NCI-H345 treated with DMSO at 0.1 percent for 48 hours (cell line): ENCODE measurements around the gene NFASC.

Experiments
- DNase-seq: peaks from one replicate; lab custom pipeline; 2025; ENCODE audit not compliant: unreplicated experiment; lab: John Stamatoyannopoulos, UW

Gene NFASC

DNA sequence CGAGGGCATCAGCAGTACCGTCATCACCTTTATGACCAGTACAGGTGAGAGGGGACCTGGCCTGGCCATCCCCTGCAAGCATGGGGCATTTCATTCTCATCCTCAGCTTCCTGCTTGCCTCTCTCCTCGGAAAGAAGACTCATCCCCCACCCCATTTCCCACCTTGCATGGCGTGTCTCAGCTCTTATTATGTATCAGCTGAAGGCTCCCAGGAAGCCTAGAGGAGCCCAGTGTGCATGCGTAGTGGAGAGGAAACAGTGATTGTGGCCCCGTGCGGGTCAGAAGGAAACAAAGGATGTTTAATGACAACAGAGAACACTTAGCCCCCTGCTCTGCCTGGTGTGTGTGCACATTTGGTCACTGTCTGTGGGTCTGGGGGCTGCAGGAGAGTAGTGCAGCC, 132.0 kb downstream of the NFASC start:
- no peak for DNase-seq

DNA sequence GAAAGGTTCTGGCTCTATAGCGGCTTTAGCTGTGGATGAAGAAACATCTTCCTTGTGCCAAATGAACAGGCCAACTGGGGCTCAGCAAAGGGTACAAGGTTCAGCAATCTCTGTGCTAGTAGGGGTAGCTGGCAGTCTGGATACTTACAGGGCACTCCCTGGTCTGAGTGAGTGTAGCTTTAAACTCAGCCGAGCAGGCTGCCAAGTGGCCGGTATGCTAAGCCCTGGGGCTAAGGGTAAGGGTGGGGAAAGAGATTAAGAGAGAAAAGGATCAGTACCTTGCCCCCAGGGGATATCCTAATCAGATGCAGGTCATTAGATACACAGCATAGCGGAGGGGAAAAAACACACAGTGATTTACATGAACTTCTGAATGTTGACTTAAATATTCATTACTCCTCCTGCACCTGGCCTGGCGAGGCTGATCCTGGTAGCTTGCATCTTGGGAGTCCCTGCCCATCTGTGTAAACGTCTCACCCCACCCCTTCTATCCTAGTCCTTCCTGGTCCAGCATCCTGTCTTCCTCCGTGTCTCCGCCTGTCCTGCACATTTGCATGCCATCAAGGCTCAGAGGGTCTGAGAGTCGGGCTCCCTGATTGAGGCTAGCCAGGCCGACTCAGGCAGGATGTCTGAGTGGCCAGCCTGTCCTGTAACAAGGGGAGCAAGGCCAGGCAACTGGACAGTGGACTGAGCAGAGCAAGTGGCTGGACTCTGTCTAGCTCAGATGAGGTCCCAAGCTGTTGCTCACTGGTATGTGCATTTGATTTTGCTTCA, 132.9 kb downstream of the NFASC start:
- DNase-seq = no peak

DNA sequence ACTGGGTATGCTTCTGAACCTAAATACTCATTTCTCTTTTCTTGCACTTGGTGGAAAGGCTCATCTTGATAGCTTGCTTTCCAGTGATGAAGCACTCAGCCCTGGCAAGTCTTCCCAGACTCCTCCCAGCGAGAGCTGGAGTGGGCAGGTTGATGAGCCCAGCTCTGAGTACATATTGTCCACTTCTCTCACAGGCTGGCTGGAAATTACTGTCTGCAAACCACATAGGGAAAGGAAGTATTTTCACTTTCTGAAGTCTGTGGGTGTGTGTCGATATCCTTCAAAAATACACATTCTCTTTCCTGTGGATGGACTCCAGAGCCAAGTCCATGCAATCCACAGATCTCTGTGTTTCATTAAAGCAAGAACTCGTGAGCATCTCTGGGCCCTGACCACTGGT, 133.7 kb downstream of the NFASC start:
- DNase-seq = no peak

DNA sequence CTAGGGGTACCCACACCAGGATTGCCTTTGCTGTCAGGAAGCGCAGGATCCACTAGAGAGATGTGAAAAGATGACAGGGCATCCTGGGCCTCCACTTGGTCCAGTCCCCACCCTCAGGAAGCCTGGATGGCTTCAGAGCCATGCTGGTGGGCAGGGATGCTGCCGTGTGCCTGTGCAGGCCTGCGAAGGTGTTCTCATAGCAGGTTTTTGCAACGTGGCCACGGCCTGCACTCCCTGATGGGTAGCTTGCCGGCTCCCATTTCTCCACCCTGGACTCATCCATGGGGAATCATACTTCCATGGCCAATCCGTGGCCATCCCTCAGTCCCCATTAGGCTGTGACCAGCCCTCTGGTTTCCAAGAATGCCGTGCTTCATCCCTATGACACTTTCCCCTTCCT, 138.2 kb downstream of the NFASC start:
- DNase-seq = no peak

DNA sequence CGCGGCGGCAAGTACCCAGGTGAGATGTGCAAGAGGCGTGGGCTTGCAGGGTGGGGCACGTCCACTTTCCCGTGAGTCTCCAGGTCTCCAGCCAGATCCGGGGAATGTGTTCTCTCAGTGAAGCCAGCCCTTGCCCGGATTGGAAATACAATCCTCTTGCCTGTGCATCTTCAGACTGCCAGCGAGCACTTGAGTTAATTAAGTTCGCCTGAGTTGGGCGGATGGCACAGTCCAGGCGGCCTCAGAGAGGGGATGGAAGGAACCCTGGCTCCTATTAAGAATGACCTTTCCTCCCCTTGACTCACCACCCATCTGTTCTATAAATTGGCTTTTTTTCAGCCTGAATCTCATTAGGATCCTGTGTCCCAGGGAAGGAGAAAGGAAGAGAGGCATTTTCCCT, 139.0 kb downstream of the NFASC start:
- DNase-seq = no peak

DNA sequence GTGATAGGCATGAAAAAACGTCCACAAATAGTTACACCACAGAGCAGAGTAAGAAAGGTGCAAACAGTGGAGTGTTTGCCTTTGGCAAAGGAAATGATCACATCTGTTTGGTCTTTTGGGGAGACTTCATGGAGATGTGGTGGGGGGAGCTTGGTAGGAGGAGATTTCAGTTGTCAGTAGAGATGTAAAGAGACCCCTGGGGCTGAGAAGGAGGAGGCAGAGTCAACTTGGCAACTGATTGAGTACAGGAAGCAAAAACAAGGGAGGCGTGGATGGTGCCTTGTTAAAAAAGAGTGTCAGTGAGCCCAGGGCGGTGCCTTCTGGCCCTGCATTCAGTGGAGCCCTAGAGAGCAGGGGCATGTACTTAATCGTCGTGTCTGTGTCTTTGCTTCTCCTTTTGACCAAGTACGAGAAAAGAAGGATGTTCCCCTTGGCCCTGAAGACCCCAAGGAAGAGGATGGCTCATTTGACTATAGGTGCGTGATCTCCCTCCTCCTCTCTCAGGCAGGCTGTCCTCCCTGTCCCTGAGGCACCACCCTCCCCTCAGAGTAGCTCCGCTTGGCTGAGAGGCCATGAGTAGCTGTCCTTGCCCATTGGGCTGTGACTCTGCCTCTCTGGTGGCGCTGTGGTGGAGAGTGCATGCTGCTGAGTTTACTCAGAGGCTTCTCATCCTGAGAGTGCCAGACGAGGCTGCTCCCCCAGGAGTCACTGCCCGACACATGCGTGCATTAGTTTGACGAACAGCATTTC, 141.9 kb downstream of the NFASC start:
- no peak for DNase-seq

DNA sequence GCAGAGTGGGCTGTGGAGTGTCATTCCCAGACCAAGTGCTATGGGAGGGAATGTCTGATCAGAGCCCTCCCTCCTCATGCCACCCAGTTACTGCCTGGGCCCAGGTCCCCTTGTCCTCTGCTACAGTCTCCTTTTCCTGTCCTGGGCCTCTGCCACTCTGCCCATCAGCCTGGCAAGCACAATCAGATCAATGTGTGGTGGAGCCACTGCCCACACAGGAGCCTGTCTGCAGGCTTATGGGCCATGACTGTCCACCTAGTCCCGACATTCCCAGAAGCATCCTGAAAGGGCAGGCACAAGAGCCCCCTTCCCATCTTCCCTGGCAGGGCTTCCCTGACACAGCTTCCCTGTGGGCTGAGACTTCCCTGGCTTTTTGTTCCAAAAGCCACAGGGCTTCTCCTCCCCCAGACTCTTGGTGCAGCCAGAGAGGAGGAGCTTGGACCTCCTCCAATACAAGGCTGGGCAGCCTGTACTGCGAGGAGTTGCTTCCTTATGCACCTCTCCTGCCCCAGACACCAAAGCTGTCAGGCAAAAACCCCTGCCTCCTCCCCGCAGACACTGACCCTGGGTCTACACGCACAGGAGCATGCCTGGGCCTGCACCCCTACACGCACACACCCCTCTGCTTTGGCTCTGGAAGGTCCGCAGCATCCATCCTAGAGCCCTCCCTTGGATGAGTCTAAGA, 143.2 kb downstream of the NFASC start:
- DNase-seq = peak; percentile 26

DNA sequence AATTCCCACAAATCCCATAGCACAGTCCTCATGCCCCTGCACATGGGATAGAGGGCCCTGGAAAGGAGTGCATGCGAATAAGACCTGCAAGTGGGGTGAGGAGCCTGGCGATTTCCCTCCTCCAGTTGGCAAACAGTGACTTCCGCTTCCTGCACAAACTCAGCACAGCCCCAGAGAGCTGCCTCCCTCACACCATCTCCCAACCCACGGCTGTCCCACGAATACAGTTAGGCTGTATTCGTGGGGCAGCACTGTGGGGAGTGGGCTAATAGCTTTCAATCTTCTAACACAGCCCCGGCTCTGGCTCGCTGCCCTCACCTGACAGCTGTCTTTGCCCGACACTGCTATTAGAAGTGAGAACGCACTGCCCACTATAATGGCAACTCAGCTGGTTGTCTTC, 144.1 kb downstream of the NFASC start:
- no peak for DNase-seq

DNA sequence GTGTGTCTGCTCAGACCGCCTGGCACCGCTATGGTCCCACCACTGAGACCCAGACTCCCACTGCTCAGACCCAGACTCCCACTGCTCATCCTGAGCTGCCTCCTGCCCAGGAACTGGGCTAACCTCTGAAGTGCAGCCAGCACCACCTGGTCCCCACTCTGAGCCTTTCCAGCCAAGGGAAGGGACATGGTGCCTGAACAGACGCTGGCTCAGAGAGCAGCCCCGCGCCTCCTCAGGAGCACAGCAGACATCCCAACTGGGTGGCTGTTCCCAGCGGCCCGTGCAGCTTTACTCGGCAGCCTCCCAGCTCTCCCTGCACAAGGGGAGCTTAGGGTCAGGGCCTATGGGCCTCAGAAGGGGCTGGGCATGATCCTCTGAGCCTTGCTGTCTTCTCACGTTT, 144.6 kb downstream of the NFASC start:
- DNase-seq = no peak

DNA sequence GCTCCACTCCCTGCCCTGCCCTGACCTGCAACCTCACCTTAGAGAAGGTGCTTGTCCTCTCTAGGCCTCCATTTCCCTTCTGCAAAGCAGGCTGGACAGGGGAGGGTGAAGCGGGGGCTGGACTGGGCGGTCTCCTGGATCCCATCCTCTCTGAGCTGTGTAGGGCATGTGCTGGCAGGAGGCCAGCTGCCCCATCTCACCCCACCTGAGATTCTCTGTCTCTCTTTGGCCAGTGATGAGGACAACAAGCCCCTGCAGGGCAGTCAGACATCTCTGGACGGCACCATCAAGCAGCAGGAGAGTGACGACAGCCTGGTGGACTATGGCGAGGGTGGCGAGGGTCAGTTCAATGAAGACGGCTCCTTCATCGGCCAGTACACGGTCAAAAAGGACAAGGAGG, 145.4 kb downstream of the NFASC start:
- no peak for DNase-seq

DNA sequence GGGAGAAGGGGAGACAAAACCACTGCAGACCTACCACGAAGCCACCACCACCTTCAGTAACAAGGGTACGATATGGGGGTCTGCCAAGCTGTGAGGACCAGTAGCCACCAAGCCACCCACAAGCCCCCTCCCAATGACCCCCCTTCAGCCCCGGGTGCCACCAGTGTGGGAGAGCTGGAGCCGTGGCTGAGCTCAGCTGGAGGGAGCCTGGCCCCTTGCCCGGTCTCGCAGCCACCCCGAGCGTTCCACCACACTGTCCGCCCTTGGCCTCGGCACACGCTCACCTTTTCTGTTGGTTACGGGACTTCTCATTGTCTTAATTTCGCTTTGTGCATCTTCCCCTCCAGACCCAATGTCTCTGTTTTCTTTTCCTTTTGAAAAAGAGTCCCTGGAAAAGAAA, 145.9 kb downstream of the NFASC start:
- no peak for DNase-seq

DNA sequence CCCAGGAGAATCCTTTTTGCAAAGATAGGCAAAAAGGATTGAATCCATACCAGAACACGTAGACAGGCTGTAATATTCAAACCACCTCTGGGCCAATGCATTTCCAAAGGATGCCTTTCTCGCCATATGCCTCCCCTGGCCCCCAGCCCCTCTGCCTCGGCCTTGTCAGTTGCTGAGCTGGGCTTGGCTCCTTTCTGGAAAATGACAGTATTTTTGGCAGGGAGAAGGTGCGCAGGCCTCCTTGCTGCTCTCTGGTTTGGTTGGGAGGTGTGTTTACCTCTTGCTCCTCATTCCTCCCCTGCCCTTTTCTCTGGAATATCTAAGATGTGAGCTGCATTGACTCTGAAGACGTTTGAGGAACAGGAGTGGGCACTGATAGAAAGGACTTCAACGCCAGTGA, 146.3 kb downstream of the NFASC start:
- no peak for DNase-seq

DNA sequence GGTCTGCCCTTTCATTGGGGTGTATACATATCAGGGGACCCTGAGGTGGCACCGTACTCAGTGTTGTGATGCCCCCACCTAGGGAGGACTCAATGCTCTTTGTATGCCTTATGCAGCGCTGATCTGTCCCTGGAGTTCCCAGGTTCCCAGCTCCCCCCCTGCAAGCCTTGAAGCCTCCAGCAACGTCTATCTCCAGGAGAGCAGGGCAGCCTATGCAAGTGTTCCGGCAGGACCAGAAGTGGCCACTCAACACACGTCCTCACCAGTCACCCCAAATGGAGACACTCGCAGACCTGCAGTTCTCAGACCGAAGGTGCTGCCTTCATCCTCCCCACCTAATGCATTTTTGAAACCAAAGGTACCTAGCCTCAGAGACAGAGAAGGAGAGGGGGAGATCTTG, 147.1 kb downstream of the NFASC start:
- no peak for DNase-seq

DNA sequence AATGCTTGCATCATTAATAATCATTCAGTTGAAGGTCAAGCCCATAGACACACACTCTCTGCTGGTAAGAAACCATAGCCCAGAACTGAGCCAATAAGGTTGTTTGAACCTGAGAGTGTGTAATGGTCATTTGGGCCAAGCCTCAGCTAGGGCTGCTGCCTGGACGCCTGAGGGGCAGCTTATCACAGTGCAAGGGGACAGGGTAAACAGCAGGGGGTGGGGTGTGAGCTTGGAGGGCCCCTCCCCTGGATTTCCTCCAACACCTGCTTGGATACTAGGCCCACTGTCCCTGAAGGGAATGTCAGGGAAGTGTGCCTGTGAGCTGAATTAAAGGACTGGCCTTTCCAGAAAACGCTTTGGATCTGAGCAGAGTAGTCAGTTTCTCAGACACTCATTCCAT, 147.7 kb downstream of the NFASC start:
- no peak for DNase-seq

DNA sequence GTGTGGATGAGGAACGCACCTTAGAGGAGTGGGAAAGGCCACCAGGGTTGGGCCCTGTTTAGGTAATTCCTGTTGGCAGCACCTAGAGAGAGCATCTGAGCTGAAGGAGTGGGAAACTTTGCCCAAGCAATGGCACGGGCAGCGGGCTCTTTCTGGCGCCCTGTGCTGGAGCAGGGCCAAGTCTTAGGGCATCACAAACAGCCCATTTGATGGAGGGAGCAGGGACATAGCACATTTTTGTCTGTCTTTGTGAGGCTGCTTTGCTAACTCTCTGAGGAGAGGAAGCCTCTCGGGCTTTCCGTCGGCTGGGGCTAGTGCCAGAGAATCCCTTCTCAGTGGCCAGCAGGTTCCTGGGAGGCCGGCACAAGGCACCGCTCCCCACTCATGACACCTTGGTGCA, 149.8 kb downstream of the NFASC start:
- DNase-seq = no peak

DNA sequence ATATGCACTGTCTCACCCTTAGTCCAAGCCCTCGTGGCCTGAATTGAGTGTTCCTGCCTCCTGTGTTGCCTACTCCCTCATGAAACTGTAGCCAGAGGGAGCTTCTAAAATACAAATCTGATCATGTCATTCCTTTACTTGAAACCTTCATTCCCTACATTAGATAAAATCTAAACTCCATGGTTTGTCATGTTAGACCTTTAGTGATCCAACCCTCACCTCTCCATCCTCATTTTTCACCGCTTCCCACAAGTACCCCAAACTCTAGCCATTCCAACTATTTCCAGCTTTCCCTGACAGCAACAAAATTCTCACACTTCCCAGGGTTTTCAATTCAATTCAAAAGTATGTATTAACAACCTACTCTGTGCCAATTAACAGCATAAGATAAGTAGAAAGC, 154.0 kb downstream of the NFASC start:
- no peak for DNase-seq

DNA sequence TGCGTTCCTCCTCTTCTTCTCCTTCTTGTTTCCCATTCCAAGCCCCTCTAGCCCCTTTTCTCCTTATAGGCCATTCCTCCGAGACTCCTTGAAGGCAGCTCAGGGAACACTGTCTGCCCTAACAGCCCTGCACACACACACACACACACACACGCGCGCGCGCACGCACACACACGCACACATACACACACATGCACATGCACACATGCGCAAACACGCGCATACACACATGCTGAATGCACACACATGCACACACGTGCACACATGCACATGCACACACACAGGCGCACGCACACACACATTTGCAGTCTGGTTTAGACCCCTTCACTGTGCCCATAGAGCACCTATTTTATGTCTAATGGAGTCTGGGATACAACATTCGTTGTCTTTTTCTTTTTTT, 154.6 kb downstream of the NFASC start:
- no peak for DNase-seq

DNA sequence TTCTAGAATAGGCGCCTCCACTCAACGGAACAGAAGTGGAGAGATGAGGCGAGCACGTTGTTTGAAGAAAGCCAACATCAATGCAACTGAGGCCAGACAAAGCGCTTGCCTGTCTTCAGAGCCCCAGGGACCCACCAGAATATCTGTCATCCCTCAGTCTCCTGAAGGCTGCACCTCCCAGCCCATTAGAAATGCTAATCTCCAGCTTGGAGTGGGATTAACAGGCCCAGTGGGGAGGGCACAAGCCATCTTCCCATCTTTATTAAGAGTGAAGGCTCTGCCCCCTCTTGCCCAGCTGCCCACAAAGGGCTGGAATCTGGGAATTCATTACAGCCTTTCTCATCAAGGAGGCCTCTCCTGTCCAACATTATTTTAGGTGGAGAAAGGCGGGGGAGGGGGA, 155.5 kb downstream of the NFASC start:
- no peak for DNase-seq

DNA sequence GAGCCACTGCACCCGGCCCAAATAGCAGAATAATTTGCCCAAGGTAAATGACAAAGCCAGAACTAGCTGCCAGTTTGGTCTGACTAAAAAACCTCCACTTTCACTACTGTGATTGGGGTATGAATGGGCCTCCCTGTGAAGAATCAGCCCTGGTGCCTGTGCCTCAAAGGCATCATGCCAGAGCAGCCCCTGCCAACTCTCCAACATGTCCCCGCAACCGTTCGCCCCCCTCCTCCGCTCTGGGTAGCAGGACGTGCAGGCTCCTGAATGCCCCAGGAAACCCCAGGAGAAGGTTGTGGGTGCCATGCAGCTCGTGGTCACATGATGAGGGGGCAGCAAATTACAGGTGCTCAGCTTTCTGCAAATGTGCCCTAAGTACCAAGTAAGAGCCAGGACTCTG, 157.7 kb downstream of the NFASC start:
- no peak for DNase-seq

DNA sequence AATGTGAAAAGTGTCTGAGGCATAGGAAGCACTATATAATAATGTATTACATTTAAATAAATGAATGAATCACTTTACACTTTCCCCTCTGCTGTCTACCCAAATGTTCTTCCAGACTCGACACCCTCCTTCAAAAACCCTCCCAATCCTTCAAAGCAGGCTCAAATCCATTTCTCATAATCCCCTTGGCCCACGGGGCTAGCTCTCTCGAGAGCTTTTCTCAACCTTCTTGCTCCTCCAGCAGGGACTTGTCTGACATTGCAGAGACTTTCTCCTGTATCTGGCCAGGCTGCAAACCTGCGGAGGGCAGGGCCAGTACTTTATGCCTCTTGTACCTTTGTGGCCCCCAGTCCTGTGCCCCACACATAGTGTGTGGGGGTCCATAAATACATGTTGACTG, 158.3 kb downstream of the NFASC start:
- DNase-seq = no peak

DNA sequence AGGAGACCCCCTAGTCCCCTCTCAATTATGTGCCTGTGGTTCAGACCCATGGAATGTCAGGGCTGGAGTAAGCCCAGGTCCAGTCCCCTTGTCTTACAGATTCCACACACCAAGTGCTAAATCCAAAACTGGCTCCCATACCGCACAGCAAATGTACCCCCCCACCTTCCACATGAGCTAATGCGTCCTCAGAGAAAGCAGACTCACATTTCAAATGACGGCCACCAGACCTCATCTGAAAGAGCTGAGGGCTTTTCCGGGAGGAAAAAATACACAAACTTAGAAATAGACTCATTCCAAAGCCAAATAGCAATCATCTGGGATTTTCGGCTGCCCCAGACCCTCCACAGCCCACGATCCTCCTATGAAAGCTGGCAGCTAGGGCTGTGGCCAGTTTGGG, 159.6 kb downstream of the NFASC start:
- no peak for DNase-seq

DNA sequence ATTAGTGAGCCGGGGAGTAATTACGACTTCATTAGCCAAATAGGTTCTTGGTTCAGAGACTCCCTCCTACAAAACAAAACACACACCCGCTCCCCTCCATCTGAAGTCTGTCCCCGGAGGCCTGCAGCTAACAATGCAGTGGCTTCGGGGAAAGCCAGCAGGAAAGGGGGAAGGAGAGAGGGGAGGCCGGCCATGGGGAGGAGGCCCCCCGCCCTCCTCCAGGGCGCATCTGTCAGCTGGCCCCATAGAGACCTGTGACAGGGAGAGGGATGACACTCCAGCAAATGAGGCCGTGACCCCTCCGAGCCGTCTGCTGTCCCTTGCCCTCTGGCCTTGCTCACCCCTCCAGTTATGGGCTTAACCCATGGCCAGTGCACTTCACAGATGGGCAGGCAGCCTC, 160.2 kb downstream of the NFASC start:
- DNase-seq = no peak
